SK-N-MC (cell line): ENCODE results near the gene CFAP61.

ENCODE experiments used
- EZH2 ChIP-seq: fragments of 200-600 bp; sonication (generic); IDR thresholded peaks from one replicate; pipeline ENCODE4 v1.6.1; 2017; ENCODE audit warnings: antibody characterized with exemption
- POLR2AphosphoS5 ChIP-seq: IDR thresholded peaks from 2 replicates; pipeline ENCODE4 v1.6.1; 2012; ENCODE audit warnings: mild to moderate bottlenecking, low read depth, low read length, borderline replicate concordance

DNA sequence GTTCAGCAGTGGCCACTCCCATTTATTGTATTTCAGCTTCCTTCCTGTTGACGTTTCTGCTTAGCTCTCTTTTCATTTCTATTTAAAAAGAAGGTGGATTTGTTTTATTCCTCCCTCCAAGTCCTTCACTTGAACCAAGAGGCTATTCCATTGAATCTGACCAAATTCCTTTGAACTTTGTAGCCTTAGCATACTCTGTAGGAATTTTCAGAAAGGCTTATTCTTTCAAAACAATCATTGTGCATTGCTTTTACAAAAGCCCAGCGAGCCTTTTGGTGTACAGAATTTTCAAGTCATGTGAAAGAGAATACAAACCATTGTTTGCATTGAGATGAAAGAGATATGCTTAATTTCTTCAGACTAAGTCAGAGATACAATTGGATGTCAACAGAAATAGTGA is 164.6 kb downstream of the CFAP61 start:
- TF ChIP-seq EZH2: no peak
- no peak for TF ChIP-seq POLR2AphosphoS5
